GM20000 (cell line): ENCODE data around the gene PTPRN2.

Experiments used
- DNase-seq: peaks from one replicate; pipeline ENCODE4 v3.0.0; 2012; ENCODE audit warnings: low spot score
- TF ChIP-seq, protein P1 (sequence below): IDR thresholded peaks from 2 replicates; pipeline ENCODE4 v1.5.1; 2012; ENCODE audit warnings: mild to moderate bottlenecking, control low read depth; ENCODE audit errors: extremely low read depth, missing control alignments

PTPRN2 gene

DNA sequence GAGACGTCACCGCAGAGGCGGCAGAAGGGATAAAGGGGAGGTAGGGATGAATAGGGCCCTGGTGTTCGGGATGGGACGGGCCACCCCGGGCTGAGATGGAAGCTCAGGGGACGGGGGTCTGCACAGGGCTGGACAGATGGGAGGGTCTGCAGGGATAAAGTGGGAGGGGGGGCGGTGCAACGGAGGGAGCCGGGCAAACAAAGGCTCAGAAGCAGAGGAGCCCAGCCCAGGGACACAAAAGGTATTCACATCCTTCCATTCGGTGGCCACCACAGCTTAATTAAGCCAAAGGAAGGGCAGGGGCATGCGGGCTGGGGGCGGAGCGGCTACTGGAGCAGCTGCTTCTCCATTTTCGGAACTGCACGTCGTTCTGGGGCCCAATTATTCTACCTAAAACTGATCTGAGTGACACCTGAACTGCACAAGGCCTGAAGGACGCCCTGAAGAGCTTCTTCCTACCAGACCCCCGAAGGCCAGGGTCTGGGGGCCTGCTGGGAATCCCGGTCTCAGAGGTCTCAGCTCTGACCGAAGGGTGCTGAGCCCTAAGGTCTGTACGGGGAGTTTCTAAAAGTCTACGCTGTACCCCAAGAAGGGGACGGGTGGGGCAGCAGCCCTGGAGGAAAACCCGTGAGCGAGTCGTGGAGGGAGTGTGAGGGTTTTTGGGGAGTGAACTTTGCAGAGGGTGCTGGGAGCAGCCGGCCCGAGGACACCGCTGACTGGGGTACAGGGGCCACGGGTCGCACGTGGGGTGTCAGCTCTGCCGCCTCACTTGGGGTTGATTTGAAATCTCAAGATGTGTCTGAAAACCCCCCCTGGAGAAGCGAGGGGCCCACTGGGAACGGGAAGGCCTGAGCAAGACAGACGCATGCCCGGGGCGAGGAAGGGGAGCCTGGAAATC, 916.0 kb downstream of the PTPRN2 start:
- DNase-seq = no peak
- TF ChIP-seq, protein P1, sequence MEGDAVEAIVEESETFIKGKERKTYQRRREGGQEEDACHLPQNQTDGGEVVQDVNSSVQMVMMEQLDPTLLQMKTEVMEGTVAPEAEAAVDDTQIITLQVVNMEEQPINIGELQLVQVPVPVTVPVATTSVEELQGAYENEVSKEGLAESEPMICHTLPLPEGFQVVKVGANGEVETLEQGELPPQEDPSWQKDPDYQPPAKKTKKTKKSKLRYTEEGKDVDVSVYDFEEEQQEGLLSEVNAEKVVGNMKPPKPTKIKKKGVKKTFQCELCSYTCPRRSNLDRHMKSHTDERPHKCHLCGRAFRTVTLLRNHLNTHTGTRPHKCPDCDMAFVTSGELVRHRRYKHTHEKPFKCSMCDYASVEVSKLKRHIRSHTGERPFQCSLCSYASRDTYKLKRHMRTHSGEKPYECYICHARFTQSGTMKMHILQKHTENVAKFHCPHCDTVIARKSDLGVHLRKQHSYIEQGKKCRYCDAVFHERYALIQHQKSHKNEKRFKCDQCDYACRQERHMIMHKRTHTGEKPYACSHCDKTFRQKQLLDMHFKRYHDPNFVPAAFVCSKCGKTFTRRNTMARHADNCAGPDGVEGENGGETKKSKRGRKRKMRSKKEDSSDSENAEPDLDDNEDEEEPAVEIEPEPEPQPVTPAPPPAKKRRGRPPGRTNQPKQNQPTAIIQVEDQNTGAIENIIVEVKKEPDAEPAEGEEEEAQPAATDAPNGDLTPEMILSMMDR = no peak

DNA sequence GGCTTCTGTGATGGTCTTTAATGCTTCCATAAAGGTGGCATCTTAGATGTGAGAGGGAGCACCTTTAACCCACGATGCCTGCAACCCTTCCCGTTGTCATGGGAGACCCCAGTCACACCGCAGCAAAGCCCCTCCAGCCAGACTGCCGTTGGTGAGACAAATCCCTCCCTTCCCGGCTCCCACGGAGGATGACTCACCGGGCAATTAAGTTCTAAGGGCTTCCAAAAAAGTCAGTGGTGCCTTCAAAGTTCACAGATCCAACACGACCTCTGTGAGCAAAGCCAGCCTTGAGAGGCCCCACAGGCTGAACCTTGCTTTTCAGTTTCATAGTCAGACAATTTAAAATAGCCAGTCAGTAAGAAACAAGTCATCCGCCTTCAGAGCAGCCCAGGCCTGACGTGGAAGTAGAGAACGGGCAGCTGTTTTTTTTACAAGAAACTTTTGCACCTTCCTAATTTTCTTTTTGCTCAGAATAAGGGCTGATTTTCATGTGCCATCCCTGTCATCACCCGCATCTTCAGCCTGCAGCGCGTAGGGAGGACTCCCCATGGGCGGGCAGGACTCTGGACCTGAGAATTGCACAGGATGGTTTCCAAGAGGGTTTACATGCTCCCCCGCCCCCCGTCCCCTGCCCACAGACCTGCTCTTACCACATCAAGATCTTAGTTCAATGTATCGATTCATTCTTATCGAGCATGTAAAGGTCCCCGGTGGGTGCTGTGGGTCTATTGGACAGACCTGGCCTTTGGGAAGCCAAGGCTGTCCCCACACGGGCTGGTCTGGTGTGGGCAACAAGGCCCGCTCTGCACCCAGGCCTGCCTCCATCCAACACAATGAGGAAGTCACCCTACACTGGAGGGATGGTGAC, 916.9 kb downstream of the PTPRN2 start:
- DNase-seq = no peak
- TF ChIP-seq, protein P1 = no peak

DNA sequence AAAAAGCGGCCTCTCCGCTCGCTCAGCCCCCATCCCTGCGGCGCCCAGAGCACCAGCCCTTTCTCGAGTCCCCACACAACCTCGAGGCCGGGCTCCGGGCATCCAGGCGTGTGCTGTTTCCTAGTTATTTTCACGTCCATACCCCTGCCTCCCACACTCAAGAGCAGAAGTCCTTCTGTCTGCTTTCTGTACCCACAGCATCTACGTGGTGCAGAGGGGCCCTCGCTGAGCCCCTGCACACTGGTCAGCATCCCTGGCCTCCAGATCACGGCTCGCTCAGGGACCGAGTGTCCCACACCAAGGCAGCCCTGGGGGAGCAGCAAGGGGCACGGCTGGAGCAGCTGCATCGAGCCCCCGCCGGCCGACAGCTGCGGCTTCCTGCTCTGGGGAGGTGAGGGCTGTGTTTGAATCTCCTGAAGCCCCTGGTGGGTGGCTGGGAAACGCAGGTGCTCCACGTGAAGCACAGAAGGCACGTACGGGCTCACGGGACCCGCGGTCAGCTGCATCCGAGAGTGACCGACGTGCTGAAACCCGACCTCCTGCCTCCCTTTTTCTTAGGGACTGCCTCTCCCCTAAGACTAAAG, 917.8 kb downstream of the PTPRN2 start:
- TF ChIP-seq, protein P1 = no peak
- no peak for DNase-seq

DNA sequence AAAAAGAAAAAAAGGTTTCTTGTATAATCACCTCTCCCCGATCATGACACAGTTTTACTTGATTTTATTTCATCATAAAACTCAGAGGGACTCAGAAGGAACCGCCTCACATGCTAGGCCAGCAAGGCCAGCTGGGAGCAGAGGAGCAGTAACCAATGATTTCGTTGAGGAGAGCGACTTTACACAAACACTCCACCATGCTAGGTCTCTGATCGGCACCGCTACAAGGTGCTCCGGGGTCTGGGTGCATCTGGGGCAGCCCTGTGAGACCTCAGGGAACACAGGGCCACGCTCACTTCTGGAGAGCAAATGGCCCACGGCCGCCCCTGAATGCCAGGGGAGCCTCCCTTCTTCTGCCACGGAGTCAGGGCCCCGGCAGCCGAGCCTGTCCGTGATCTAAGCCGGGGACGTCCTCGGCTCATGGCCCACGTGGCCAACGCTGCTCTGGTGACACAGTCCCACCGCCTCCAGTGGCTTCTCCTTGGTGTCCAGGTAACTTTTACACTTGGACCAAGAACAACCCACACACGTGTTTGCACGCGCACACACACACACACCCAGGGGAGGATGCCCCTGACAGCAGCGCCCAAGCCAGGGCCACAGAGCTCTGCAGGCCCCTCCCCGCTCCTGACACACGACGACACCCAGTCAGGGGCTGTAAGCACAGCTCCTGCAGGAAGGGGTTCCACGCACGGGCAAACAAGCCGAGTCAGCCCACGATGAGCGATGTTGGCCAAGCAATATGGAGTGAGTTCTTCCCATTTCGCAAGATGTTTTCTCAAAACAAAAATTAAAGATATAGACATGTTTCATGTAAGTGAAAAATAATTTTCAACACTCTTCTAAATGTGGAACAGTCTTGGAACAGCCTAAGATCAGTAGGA, 918.5 kb downstream of the PTPRN2 start:
- TF ChIP-seq, protein P1 = no peak
- DNase-seq = no peak

DNA sequence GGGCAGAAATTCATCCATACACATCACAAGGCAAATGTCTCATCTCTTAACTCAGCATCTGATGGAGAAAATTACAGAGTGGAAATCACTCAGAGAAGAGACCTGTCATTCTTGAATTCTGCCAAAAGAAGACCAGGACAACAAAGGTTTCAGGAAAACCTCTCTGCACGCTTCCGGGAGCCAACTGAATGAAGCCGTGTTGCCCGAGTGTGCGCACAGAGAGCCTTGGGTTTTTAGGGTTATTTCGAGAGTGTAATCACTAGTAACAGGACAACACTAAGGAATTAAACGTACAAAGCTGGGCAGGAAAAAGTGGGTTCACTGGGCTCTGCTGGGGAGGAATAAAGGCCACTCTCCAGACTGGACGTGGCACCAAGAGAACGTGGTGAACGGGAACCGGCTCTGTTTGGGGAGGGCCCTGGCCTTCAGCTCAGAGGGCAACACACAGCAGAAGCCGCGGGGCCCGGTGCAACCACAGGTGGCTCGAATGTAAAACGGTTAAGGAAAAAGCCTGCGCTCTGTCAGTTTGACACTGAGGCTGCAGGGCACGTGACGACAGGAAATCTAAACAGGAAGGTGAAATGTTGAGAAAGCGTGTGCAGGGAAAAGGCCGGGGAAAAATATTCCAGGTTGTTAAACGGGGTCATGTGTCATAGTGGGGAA, 919.3 kb downstream of the PTPRN2 start:
- TF ChIP-seq, protein P1 = no peak
- no peak for DNase-seq

DNA sequence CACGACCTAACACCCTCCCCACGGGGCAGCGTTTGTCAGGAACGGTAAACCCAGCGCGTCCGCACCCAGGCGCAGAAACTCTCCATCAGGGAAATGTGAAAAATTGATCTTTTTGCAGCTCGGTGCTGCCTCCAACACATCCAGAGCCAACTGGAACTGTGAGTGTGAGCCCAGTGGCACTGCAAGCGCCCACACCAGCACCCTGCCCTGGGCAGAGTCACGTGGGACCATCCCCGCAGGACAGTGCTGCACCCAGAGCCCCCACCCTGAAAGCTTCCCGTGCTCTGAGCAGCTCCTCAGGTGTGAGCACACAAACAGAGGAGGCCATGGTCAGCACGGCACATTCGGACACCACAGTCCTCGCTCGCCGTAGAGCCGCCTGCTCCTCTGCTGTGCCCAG, 919.9 kb downstream of the PTPRN2 start:
- TF ChIP-seq, protein P1 = no peak
- DNase-seq = no peak
